NCI-H748 treated with DMSO at 0.1 percent for 48 hours (cell line): ENCODE measurements around the gene YTHDC1.
A peak's percentile ranks its signal among the peaks of the same experiment; 100 is the strongest.

Experiments
- DNase-seq: peaks from one replicate; lab custom pipeline; 2025; lab: John Stamatoyannopoulos, UW

YTHDC1 gene

DNA sequence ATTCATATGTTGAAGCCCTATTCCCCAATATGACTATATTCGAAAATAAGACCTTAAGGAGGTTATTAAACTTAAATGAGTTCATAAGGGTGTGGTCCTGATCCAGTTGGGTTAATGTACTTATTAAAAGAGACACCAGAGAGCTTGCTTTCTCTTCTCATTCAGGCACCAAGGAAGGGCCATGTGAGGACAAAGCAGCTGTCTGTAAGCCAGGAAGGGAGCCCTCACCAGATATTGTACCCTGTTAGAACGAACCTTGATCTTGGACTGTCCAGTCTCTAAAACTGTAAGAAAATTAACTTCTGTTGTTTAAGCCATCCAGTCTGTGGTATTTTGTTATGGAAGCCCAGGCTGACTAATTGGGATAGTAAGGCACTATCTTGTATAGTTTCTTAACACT is 9.1 kb upstream of the YTHDC1 start:
- no peak for DNase-seq

DNA sequence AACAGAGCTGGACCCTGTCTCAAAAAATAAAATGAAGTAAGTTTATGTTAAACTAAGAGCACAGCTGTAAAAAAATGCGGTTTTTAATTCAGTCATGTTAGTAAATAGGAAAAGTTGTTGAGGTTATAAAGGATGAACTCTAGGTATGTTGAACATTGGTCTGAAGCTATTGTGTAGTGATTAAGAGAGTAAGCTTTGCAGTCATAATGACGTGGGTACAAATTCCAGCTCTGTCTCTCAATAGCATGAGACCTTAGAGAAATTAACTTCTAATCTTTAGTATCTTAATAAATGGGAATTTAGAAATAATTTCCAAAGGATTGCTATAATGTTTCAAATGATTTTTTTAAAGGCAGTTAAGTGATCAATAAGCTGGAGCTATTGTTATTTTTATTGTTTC is 2.9 kb upstream of the YTHDC1 start:
- no peak for DNase-seq

DNA sequence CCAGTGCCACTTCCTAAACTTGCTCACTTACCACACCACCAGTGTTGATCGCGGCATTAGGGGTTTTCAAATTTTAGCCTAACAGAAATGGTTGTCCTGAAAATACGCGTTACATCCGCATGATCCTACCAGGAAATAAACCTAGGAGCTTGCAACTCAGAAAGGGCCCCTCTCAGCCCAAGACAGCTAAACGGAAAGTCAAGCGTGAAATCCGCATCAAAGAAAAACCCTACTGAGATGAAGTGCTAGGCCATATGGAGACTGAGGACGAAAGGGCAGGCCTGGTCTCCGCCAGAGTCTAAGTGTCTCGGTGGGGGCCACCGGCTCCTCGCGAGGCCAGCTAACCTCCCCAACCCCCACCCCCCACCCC is 626 bp downstream of the YTHDC1 start:
- DNase-seq: peak; percentile 3

DNA sequence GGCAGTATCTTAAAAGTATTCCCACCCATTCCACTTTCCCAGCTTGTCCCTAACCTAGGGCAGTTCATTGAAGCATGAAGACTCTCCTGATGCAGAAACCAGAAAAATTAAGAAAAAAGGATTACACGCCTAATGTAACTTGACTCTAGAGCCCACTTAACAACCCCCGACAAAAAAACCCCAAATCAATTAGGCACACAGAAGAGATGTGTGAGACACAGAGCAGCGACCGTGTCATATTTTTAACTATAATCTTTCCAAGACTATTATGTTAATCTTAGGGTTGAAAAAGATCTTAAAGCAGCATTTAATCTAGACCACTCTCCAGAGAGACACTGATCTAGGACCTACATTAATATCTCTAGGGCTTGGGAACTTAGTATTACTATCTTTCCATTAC is 1.3 kb downstream of the YTHDC1 start:
- DNase-seq: no peak

DNA sequence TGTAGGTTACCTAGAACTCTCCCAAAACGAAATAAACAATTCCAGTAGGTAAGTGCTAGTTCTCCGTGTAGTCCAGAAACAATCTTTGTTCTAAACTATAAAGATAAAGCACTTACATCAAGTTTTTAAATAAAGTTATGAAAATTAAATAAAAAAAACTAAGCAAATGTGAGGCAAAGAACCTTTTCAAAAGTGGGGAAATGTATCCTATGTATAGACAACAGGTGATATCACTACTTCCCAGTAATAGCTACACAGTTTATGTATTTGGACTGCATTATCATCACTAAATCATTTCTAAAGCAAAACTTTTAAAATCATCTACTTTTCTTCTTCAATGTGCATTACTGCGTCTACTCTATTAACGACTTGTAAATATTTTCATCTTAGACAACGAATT is 2.0 kb downstream of the YTHDC1 start:
- no peak for DNase-seq

DNA sequence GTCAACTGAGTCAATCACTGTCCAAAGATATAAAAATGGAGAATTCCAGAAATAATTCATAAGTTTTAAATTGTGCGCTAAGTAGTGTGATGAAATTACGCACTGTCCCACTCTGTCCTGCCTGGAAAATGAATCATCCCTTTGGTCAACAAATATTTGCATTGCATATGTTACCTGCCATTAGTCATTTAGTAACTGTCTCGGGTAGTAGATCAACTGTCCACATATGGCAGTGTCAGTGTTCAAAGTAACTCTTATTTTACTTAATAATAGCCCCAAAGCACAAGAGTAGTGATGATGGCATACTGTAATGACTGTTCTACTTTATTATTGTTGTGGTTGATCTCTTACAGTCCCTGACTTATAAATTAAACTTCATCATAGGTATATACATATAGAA is 3.4 kb downstream of the YTHDC1 start:
- DNase-seq: no peak

DNA sequence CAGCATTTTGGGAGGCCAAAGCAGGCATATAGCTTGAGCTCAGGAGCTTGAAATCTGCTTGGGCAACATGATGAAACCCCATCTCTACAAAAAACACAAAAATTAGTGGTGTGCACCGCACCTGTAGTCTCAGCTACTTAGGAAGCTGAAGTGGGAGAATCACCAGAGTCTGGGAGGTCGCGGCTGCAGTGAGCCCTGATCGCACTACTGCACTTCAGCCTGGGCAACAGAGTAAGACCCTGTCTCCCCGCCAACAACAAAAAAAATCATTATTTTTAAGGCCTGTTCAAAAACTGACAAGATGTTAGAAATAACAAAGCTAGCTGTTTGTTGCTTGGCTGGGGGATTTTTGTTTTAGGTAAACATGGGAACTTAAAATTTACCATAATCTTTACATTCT is 5.1 kb downstream of the YTHDC1 start:
- DNase-seq: no peak

DNA sequence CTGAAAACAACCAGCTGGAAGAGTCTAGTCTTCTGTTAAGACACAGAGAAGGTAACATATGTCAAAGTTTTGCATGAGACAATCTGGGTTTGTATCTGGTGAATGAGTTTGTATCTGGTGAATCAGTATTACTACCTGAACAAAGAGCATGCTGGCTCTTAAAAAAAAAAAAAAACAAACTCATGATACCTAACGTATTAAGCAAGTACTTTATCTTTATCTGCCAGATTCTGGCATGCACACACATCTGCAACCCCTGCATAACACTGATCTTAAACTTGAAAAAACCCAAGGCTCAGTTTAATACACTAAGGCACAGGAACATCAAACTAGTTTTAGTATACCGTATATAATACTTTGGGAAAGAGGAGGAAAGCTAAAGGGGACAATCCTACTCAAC is 5.8 kb downstream of the YTHDC1 start:
- DNase-seq: no peak

DNA sequence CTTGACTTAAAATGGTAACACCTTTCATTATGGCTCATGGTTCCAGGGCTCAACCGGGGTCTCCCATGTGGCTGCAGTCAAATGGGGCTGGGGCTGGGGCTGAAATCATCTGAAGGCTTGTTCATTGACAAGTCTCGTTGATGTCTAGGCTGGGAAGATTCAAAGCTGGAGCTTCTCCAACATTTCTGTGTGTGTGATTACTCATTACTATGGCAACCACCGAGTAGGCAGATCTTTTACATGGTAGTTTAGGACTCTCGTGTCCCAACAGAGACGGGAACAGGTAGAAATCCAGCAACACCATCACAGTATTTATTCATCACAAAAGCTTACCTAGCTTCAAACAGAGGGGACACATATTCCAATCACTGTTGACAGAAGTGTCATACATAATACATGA is 7.8 kb downstream of the YTHDC1 start:
- no peak for DNase-seq

DNA sequence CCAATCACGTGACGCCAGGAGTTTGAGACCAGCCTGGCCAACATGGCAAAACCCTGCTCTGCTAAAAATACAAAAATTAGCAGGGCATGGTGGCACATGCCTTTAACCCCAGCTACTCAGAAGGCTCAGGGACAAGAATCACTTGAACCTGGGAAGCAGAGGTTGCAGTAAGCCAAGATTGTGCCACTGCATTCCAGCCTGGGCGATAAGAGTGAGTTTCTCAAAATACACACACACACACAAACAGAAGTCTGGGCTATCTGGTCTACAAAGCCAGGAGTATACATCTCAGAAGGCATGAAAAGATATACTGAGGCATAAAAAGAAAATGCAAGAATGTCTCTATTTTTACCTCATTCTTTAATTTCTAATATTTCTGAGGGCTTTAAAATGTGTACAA is 11.3 kb downstream of the YTHDC1 start:
- no peak for DNase-seq

DNA sequence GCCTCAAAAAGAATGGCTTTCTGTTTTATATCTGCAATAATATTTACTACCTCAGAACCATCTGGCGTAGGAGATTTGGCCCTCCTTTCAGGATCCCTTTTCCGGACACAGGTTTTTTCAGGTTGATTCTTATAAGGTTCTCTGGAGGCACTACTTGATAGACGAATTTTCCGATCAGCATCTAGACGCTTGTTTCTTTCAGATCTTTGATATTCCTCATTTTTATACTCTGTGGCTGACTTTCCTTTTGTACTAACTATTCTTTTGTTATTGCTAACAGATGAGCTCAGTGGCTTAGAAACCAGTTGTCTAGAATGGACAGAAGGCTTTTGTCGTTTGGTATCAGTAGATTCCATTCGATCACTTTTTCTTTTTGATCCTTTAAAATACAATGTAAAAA is 12.4 kb downstream of the YTHDC1 start:
- no peak for DNase-seq

DNA sequence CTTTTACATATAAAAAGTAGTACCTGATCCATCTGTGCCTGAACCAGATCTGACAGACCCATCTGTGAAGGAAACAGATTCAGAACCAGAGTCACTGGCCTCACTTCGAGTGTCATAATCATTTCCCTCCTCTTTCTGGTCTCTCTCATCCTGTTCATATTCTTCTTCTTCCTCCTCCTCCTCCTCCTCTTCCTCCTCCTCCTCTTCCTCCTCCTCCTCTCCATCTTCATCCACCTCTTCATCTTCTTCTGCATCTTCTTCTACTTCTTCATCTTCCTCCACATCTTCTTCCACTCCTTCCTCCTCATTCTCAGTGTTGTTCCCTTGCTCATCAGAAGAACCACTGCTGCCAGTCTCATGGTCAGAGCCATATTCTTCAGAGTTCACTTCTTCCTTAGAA is 12.9 kb downstream of the YTHDC1 start:
- no peak for DNase-seq

DNA sequence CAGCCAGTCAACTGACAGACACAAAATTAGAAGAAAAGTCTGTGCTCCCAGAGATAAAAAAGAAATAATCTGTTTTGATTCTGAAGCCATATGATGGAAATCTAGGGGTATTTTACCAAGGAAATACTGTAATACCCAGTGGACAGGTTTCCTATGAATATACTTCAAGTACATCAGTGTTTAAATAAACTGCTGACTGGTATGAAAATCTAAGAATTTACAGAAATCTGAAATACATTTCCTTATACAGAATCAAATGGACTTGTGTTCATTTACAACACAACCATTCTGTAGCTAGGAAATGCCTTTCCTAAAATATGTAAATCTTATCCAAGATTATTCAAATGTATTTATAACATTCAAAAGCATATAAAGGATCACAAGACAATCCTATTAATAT is 13.4 kb downstream of the YTHDC1 start:
- no peak for DNase-seq

DNA sequence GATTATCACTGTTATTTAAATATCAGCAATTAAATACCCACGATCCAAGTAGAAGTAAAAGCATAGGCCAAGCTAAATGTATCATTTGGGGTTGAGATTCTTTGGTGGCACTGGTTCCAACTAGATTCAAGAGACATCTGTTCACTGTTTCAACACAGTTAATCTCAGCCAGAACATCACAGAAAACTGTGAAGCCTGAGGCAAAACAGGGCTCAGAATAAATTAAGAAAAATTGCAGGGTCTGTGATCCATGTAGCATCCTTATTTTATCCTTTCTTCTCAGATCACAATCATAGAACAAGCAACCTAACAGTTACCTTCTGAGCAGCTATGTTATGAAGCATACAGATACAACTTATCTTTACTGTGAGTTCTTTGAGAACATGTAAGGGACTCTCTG is 23.7 kb downstream of the YTHDC1 start:
- DNase-seq: no peak

DNA sequence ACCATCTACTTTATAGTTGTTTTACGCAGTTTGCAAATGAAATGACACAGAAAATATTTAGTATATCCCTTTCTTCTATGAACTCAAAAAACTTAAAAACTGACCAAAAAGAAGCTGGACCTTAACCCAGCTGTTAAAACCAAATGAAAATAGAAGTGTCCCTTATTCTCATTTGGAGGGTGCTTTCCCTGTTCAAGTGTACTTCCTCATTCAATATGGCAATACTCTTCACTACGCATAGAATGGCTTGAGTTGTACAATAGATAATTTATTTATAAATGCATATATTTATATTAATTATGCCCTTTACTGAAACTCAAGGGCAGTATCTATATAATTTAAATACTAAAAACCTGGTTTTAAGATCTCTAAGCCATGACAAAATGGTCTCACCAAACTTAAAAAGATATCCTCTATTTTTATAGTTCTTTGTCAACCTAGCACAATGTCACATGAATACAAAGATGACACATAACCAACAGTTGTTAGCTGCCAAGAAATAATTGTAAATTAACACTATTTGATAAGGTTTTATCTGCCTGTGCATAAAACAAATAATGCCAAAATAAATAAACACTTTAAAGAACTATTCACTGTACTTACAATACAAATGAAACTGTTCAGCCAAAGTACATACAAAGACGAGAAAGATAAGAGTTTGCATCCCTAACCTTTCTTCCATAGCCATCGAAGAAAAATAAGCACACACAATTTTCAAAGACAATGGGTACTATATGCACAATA is 25.2 kb downstream of the YTHDC1 start:
- no peak for DNase-seq

DNA sequence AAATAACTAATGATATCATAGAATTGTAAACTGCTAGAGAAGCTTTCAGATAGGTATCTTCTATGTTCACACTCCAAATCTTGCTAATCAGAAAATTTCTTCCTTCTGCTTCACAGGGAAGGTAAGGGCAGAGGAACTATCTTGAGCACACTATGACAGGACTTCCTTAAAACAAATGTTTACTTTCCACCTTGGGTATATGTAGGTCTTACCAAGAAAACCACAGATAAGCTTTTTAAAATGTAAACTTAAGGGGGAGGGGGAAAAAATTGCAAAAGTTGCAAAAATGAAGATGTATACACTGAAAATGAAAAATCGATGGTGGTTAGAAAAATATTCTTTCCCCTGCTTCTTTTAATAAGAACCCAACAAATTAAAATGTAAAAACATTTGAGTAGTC is 30.9 kb downstream of the YTHDC1 start:
- no peak for DNase-seq

DNA sequence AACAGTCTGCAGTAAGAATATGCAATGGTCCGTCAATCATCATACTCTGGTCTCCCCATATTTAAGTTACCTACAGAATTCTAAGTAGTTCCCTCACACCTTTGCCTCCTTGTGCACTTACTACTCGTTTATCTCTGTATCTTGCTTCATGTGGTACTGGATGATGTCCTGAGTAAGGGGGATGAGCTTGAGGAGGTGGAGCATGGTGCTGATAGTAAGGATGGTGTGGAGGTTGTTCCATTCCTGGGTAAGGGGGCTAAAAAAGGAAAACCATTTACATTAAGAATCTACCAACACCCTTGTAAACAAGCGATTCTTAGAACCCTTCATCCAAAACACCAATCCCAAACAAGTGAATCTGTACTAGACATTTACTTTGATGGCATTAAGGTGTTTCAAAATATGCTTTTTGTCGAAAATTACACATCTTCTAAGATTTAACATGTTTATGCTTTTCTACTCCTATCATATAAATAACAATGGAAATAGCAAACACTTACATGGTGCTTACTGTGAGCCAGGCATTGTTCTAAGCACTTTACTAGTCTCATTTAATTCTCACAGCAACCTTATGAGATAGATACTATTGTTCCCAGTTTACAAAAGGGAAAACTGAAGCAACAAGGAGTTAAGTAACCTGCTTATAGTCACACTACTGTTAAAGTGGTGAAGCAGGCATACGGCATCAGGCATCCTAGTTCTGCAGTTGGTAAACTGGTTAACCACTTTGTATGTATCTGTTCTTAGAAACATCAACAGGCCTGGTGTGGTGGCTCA is 33.5 kb downstream of the YTHDC1 start:
- no peak for DNase-seq

DNA sequence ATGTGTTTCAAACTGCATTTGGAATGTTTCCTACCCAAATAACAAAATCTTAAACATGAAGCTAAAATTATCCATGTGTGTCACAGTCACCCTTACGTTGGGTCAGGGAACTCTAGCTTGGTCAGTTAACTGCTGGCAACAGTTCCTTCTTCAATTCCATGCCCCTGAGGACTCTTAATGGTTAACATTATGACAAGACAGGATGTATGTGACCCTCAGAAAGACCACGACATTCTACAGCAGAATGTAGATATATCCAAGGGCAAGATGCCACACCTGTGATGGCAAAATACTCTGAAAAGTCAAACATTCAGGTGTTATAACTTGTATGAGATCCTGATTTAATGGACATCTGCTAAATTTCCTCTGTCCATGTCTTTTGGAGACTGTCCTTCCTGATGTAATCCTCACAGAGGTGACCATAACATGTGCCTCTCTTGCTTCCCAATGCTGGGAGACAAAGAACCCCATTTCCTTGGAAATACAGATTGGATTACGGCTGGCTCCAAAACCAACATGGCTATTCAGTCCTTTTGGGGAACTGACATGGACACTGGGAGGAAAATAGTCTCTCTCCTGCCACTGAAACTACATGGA is 39.1 kb downstream of the YTHDC1 start:
- DNase-seq: no peak

DNA sequence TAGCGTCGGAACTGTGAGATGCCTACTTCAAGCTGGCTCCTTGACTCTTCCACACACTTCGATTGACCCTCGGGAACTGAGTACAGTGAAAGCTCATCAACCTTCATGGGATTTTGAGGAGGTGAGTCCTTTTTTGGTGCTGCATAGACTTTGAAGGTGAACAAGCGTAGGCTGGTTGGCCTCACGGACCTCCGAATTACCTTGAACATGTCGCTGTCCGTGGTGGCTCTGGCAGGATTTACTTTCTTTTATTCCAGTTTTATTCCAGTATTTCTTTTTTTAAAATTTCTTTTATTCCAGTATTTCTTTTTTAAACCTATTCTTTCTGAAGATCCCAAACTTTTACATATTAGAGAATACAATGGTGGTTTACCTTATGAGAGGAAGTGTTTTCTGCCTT is 45.2 kb downstream of the YTHDC1 start:
- no peak for DNase-seq

DNA sequence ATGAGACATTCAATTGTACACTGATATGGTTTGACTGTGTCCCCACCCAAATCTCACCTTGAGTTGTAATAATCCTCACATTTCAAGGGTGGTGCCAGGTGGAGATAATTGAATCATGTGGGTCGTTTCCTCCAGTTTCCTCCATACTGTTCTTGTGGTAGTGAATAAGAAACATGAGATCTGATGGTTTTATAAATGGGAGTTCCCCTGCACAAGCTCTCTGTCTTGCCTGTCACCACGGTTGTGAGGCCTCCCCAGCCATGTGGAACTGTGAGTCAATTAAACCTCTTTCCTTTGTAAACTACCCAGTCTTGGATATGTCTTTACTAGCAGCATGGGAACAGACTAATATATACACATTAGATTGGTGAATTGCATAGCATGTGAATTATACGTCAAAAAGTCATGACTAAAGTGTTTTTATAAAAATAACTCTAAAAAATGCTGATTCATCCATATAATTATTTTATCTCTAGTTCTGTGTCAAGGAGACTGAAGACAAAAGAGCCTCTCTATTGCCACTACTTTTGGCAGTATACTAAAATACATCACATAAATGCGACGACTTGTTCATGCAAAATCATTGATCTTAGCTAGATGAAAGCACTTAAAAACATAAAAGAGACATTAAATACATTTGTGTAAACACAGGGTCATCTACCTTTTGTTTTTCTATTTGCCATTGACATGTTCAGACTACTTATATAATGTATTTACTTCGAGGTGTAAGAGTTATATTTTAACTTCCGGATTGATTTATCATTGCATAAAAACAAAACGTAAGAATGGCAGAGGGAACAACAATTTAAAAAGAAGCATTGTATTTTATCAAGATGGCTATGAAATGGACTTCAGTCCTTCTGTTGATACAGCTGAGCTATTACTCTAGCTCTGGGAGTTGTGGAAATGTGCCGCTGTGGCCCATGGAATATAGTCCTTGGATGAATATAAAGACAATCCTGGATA is 50.1 kb downstream of the YTHDC1 start:
- DNase-seq: no peak

DNA sequence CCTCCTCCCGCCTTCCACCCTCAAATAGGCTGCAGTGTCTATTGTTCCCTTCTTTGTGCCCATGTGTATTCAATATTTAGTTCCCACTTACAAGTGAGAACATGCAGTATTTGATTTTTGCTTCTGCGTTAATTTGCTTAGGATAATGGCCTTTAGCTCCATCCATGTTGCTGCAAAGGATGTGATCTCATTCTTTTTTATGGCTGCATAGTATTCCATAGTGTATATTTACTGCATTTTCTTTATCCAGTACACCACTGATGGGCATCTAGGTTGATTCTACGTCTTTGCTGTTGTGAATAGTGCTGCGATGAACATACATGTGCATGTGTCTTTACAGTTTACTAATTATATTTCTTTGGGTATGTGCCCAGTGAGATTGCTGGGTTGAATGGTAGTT is 52.8 kb downstream of the YTHDC1 start:
- no peak for DNase-seq

DNA sequence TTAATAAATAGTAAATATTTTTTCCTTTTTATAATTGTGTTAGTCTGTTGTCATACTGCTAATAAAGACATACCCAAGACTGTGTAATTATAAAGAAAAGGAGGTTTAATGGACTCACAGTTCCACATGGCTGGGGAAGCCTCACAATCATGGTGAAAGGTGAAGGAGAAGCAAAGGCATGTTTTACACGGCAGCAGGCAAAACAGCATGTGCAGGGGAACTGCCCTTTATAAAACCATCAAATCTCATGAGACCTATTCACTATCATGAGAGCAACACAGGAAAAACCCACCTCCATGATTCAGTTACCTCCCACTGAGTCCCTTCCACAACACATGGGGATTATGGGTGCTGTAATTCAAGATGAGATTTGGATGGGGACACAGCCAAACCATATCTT is 58.6 kb downstream of the YTHDC1 start:
- no peak for DNase-seq
